ENCODE data around the gene TDRD12. TPM values are rescaled to one million over a fixed set of nuclear protein-coding genes. Genes with fewer than 3 reads are reported as not detected.

Gene TDRD12
- total and polyA plus RNA-seq, 2 of the 13 experiments (the other 11 are each of a cell fraction or from before 2014, with no cell fraction given) = 0.03 to 0.40 TPM

GRCh38 chr19:32686847-32687475 lies 32.6 kb upstream of the TDRD12 start:
- no TSS peak for BruUV-seq (replicated peaks)
- Histone ChIP-seq H4K20me1 (ENCODE audit: insufficient read depth, low read length) (no peaks in the 10 kb centered on the region), H3K79me2 (ENCODE audit: insufficient read depth, low read length) (no peaks in the 10 kb centered on the region), H3K4me2 (ENCODE audit: low read depth, low read length) (no peak overlapping the region), H3K4me1 (ENCODE audit: insufficient read depth, low read length) (peaks cover 19% of the 10 kb centered on the region), H3K9me3 (ENCODE audit: low read length) (no peaks in the 10 kb centered on the region), H2AFZ (ENCODE audit: low read length) (no peak overlapping the region), H3K27ac (ENCODE audit: extremely low read length, insufficient read depth, low read length) (no peak overlapping the region), H3K9ac (ENCODE audit: insufficient read depth, low read depth, low read length) (no peak overlapping the region), H3K27me3 (ENCODE audit: control insufficient read depth in 1 of 2, insufficient read depth in 2 of 2, low read length in 2 of 2) (peaks cover 0 to 2% of the 10 kb centered on the region in 2 experiments; a peak in 1 of 5 replicates), H3K36me3 (replicated peaks in 1 of 2; ENCODE audit: control insufficient read depth in 1 of 2, insufficient read depth in 2 of 2, low read length in 2 of 2) (no peaks in the 10 kb centered on the region), H3K4me3 (replicated peaks in 1 of 3; ENCODE audit: insufficient read depth in 1 of 3, low read depth in 2 of 3, low read length in 3 of 3) (no peak overlapping the region)
- WGBS (ENCODE audit: low lambda C conversion rate) = 86% methylated on average over 6 of the region's 6 CpGs
- TF ChIP-seq ZNF367 (CRISPR knock-in tag; IDR thresholded peaks at IDR 0.05; ENCODE audit: borderline replicate concordance) (no peak), ZNF772 (CRISPR knock-in tag; IDR thresholded peaks at IDR 0.05) (no peak), HOXA9 (CRISPR knock-in tag; IDR thresholded peaks at IDR 0.05; ENCODE audit: borderline replicate concordance) (no peak), IKZF5 (CRISPR knock-in tag; IDR thresholded peaks at IDR 0.05) (no peak), MEIS1 (CRISPR knock-in tag; IDR thresholded peaks at IDR 0.05; ENCODE audit: borderline replicate concordance) (no peak), POLR2G (IDR thresholded peaks at IDR 0.05; ENCODE audit: low read depth, low read length) (no peak), ZNF414 (CRISPR knock-in tag; IDR thresholded peaks at IDR 0.05) (no peak), ZKSCAN5 (CRISPR knock-in tag; IDR thresholded peaks at IDR 0.05) (no peak), ZNF503 (CRISPR knock-in tag; IDR thresholded peaks at IDR 0.05) (no peak), ATRX (CRISPR knock-in tag; IDR thresholded peaks at IDR 0.05; ENCODE audit: borderline replicate concordance) (no peak), ZNF841 (CRISPR knock-in tag; IDR thresholded peaks at IDR 0.05; ENCODE audit: borderline replicate concordance) (no peak), ZNF329 (CRISPR knock-in tag; IDR thresholded peaks at IDR 0.05; ENCODE audit: low read depth) (no peak), ZKSCAN1 (IDR thresholded peaks at IDR 0.05; ENCODE audit: low read length) (no peak), MED1 (CRISPR knock-in tag; IDR thresholded peaks at IDR 0.05) (no peak), ZBTB33 (CRISPR knock-in tag; IDR thresholded peaks at IDR 0.05) (no peak), U2AF2 (IDR thresholded peaks at IDR 0.05; ENCODE audit: low read depth, low read length) (no peak), RBFOX2 (IDR thresholded peaks at IDR 0.05; ENCODE audit: low read depth, low read length) (no peak), EED (CRISPR knock-in tag; IDR thresholded peaks at IDR 0.05) (no peak), SYNCRIP (IDR thresholded peaks at IDR 0.05; ENCODE audit: insufficient read depth, low read depth, low read length) (no peak), REXO4 (CRISPR knock-in tag; IDR thresholded peaks at IDR 0.05; ENCODE audit: borderline replicate concordance) (no peak)
- in situ Hi-C loops (cut with HindIII; ENCODE audit: extremely low pct_ligation_motif_present, low pct_unique_long_range_greater_than_20kb) = loop anchor here (25.0 kb wide), 1 partner anchor 450 kb away; the partner anchor contains the start of gene WDR88
- ATAC-seq = no peak
- CTCF ChIA-PET (ENCODE audit: low intra/inter-chr PET ratio, low total read pairs) = no interaction called here
- POLR2A ChIA-PET = interaction anchor here (1.2 kb wide), 1 partner anchor 12 kb away, joined by 4 read pairs; the partner anchor contains the start of genes ANKRD27 and RGS9BP
- FAIRE-seq = no peak
- intact Hi-C loops (cut with micrococcal nuclease; ENCODE audit: unreplicated experiment) = no loop called here
- no peak for DNase-seq (ENCODE audit: low spot score)

All from HepG2 (cell line).